GM21447 (cell line): Measurements from ENCODE around the gene CYFIP2.
"Not testable (repeated sequence)": the region's sequence is repeated elsewhere in the genome, so short reads cannot be mapped to it uniquely, and the experiment has no call there.

ENCODE experiments used
- ATAC-seq: cut with Tn5 transposase; IDR thresholded peaks from one replicate; pipeline ENCODE4 v1.9.1; 2021; ENCODE audit not compliant: unreplicated experiment

CYFIP2 gene

DNA sequence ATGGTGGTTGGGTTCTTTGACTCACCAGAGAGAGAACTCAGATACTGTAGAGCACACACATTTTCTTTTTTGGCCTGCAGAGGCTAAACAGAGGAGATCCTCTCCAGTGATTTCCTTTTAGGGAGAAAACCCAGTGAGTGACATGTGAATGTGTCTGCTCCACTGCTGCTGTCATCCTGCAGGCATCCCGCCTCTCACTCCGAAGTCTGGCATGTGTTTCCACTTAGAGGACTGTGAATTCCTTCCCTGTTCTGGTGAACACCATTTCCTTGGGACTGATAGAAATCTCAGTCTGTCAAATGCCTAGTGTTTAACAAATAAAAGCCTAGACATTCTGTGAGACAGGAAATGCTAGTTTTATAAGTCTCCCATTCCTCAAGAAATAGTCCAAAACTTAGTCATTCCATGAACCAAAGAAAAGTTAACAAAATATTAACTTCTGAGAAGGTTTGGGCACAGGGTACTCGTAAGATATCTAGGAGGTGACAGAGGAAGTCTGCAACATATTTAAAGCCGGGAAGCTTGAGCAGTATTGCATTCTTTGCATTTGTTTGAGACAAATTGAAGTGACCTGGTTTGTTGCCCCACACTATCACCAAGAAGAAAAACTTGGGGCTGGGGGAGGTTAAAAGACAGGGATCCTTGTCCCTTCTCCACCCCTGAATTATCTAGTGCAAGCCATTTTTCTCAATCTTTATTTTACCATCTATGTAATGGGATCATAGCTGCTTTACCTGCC is 119.2 kb downstream of the CYFIP2 start:
- no peak for ATAC-seq

DNA sequence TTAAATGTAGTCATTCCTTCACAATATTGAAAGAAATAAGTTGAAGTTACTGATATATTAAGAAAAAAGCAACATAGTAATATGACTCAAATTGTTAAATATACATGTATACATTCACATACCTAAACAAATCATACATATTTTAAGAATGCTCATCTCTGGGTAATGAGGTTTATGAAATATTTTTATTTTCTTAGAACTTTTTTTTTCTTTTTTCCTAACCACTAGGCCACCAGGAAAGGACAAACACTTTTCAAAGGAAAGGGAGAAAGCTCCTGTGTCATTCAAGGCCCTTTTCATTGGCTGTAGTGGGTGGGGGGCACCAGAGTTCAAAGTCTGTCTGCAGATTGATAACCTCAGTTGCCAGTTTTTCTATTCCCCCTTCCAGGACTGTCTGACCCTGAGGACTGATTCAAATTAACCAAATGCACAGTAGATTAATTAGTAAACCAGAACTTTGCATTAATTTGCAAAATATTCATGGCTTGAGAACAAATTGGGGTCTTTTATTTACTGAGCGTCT is 121.2 kb downstream of the CYFIP2 start:
- ATAC-seq = no peak

DNA sequence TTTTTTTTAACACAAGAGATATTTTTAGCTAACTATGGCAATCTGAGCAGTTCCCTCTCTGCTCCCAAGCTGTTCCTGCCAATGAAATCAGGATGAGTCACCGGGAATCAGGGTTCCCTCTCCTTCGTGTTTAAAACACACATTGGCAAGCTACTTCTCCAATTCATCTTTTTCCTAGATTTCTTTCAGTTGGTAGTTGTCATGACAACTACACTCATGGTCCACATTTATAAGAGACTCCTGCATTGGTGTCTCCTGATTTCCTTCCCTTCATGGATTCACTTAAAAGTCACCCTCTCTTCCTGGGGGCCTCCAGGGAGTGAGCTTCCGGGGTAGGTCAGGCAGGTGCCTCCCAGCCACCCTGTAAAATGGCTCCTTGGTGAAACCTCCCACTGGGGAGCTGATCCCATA is 121.8 kb downstream of the CYFIP2 start:
- ATAC-seq = no peak

DNA sequence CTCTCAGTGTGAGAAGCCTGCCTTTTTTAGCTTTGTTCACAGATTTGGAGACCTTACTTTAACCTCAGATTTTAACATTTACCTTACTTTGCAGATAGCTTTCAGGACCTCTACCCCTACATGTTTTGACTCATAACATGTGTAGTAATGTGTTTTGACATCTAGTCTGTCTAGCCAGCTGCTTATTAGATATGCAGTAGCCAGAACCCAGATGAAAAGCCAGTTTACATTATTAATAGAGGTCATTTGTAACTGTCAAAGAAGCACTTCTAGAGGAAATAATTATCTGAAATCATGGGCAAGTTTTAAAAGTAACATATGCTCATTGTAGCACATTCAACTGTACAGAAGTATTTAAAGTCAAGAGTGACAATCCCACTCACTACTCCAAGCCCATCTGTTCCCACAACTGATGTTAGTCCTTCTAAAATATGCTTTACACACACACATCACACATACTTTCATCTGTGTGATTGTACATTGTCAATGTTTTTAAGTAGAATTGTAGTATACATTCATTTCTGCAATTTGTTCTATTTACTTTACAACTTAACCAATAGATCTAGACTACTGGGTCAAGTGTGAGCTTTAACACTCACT is 122.3 kb downstream of the CYFIP2 start:
- no peak for ATAC-seq

DNA sequence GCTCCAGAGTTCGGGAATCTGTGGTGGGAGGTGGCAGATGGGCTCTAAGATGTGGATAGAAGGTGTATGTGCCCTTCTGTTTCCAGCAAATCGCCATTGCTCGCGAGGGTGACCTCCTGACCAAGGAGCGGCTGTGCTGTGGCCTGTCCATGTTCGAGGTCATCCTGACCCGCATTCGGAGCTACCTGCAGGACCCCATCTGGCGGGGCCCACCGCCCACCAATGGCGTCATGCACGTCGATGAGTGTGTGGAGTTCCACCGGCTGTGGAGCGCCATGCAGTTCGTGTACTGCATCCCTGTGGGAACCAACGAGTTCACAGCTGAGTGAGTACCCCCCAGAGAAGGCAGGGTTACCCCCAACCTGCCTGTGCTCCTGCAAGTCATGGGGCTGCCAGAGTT is 123.2 kb downstream of the CYFIP2 start:
- ATAC-seq = no peak

DNA sequence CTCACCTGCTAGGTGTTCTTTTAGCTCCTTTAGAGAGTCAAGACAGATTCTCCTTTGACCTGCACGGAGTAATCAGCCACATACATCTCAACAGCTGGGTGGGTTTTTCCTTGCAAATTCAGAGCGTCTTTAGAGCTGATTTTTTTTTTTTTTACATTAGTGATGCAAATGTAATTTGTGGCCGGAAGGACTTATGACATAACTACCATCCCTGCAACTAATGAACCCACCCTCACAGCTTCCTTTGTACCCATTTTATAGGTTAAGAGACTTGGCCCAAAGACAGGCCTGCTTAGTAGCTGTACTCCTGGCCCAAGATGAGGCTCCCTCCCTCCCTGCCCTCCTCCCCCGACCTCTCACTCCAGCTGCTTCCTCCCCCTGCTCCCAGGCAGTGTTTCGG is 124.2 kb downstream of the CYFIP2 start:
- no peak for ATAC-seq

DNA sequence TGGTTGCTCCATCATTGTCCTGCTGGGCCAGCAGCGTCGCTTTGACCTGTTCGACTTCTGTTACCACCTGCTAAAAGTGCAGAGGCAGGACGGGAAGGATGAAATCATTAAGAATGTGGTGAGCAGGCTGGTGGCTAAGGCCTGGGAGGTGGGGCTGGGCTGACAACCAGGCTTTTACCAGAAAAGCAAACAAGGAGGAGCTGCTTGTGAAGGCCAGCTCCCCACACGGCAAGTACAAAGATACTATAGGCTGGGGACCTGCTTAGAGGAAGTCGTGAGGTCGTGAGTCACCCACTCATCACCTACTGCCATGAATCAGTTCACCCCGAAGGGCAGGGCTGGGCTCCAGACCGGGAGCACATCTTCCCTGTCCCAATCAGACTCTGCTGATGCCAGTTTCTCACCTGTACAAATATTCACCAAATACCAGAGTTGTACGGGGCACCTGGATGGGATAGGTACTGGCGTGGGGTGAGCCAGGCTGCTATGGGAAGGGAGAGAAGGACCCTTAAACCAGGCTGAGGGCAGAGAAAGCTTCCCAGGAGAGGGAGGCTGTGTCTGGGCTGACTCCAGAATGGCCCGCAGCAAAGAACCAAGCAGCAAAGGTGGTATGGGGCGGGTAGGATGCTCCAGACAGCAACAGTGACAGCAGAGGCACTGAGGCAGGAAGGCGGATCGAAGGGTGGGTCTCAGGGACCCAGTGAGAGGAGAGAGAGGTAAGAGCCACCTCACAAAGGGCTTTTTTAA is 124.8 kb downstream of the CYFIP2 start:
- ATAC-seq = no peak

DNA sequence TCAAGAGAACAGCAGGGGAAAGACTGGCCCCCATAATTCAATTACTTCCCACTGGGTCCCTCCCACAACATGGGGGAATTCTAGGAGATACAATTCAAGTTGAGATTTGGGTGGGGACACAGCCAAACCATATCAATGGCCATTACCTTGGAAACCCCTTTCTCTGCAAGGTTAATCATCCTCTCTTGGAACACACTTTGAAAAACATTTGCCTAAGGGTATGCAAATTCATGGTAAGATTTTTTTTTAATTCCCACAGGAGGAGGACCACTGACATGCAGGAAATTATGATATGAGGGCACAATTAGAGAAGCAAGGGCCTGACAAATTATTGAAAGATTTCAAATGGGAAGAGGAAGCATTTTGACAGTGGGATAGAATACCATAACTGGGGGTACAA is 132.4 kb downstream of the CYFIP2 start:
- no peak for ATAC-seq

DNA sequence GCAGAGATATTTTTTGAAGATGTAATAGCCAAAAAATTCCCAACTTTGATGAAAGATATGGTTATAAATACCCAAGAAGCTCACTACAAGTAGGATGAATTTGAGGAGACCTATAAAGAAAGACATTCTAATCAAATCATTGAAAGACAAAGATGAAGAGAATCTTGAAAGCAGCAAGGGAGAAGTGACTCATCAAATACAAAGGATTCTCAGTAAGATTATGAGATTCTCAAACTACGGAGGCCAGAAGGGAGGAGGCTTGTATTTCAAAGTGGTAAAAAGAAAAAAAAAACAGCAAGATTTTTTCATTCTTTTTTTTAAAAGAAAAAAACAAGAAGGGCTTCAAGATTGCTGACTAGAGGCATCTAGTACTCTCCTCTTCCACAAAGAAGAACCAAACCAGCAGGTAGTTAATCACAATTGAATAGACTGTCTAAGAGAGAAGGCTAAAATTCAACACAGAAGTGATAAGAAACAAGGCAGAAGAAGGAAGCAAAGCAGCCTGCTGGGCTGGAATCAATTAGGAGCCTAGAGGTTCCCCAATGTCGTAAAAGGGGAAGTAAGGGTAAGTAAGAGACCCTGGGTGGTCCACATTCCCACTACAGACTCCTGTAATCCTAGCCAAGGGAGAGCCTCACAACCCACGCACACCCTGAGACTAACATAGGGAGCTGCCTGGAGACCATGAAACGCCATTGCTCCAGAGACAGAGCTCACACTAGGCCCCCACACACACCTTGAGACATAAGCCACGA is 135.0 kb downstream of the CYFIP2 start:
- no peak for ATAC-seq

DNA sequence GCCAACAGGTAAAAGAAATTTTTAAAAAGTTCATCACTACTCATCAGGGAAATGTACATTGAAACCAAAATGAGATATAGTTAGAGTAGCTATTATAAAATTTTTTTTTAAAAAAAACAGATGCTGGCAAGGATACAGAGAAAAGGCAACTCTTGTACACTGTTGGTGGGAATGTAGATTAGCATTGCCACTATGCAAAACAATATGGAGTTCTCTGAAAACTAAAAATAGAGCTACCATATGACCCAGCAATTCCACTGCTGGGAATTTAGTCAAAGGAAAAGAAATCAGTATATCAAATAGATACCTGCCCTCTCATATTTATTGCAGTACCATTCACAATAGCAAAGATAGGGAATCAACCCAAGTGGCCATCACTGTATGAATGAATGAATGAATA is 149.9 kb downstream of the CYFIP2 start:
- no peak for ATAC-seq

DNA sequence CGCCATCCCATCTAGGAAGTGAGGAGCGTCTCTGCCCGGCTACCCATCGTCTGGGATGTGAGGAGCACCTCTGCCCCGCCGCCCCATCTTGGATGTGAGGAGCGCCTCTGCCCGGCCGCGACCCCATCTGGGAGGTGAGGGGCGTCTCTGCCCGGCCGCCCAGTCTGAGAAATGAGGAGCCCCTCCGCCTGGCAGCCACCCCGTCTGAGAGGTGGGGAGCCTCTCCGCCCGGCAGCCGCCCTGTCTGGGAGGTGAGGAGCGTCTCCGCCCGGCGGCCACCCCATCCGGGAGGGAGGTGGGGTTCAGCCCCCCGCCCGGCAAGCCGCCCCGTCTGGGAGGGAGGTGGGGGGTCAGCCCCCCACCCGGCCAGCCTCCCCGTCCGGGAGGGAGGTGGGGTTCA is 153.6 kb downstream of the CYFIP2 start:
- not testable (repeated sequence) for ATAC-seq

DNA sequence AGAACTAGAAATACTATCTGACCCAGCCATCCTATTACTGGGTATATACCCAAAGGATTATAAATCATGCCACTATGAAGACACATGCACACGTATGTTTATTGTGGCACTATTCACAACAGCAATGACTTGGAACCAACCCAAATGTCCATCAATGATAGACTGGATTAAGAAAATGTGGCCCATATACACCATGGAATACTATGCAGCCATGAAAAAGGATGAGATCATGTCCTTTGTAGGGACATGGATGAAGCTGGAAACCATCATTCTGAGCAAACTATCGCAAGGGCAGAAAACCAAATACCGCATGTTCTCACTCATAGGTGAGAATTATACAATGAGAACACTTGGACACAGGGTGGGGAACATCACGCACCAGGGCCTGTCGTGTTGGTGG is 164.0 kb downstream of the CYFIP2 start:
- ATAC-seq = not testable (repeated sequence)

DNA sequence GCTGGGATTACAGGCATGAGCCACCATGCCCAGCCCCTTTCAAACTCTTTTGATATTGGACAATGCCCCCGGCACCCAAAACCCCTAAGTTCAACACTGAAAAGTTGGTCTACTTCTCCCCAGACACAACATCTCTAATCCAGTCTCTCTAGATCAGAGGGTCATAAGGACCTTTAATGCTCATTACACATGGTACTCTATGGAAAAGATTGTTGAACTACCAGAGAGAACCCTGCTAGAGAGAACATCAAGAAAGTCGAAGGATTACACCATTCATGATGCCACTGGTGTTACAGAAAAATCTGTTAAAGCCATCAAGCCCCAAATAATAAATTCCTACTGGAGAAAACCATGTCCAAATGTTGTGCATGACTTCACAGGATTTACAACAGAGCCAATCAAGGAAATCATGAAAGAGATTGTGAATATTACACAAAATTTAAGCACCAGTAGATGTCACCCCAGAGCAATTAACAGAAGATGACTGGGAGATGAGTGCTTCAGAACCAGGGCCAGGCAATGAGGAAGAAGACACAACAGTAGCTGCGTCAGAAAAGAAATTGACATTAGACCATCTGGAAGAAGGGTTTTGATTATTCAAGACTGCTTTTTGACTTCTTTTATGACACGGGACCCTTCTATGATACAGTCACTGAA is 165.7 kb downstream of the CYFIP2 start:
- no peak for ATAC-seq

DNA sequence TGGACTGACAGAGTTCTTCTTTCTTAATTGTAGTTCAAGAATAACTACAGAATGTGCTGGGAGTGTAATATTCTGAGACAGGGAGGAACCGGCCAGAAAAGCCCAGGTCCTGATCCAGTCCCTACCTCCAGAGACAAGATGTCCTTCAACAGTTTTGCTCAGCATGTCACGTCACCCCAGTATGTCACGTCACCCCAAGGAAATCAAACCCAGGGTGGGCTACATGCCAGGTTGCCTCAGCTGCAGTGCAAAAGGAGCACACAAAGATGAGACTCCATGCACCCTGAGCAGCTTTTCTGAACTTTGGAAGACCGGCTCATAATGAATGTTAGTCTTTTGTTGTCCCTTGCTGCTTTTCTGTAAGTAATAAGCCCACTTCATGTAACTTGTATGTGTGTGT is 168.2 kb downstream of the CYFIP2 start:
- no peak for ATAC-seq

DNA sequence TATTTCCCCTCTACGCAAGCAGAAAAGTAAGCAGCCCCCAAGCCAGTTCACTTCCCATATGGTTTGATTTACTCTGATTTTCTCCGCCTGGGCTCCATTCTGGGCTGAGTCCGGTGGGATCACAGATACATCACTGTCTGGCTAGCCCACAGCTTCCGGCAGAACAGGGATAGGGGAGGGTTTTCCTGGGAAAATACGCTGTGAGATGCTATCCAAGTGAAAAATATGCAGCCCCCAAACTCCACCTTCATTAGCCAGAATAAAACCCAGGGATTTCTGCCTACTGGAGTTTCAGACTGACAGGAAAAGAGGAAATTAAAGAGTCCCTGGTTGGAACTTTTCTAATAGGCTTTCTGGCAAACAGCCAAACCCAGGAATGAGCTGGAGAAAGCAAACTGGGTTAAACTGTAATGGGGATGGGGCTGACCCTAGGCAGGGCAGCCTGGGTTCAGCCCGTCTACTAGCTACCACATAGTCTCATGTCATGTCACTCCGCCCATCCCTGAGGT is 177.2 kb downstream of the CYFIP2 start:
- no peak for ATAC-seq

DNA sequence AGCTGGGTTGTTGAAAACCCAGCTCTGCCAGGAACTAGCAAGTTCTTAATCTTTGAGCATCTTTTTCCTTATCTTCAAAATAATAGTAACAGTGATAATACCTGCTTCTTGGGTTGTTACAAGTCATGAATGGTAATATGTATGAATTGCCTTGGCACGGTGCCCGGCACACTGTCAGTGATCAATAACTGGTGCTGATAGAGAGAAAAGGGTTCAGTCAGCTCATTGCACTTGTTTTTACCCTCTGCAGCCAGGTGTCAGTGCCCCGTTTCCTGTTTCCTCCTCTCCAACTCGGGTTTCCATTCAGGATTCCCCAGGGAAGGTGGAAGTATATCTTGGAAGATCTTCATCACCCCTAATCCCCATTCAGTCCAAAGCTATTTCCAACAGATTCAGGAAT is 178.3 kb downstream of the CYFIP2 start:
- ATAC-seq = no peak
